Osteoblast (primary cell): ENCODE data around the gene CELF4. TPM values are rescaled to one million over a fixed set of nuclear protein-coding genes. Genes with fewer than 3 reads are reported as not detected.

ENCODE experiments used
- DNase-seq: peaks from one replicate; pipeline ENCODE4 v3.0.0; 2011; ENCODE audit warnings: low spot score, mixed read lengths; ENCODE audit not compliant: insufficient read length; ENCODE audit errors: missing footprints
- H2AFZ ChIP-seq: 2 replicates; pipeline ENCODE4 v1.6.0; 2011; ENCODE audit warnings: mild to moderate bottlenecking, low read length
- H3K27ac ChIP-seq: 2 replicates; pipeline ENCODE4 v1.5.1; 2011; ENCODE audit warnings: mild to moderate bottlenecking, low read depth, low read length, moderate library complexity
- H3K27me3 ChIP-seq: 2 replicates; pipeline ENCODE4 v1.6.0; 2012; ENCODE audit warnings: mild to moderate bottlenecking, control low read depth, inconsistent platforms, low read length, moderate library complexity; ENCODE audit not compliant: insufficient read depth
- H3K36me3 ChIP-seq: 2 replicates; pipeline ENCODE4 v1.5.1; 2011; ENCODE audit warnings: mild to moderate bottlenecking, low read length, control low read depth, moderate library complexity; ENCODE audit not compliant: insufficient read depth
- H3K4me1 ChIP-seq: 2 replicates; pipeline ENCODE4 v1.5.1; 2011; ENCODE audit warnings: mild to moderate bottlenecking, low read length, control low read depth, moderate library complexity; ENCODE audit not compliant: insufficient read depth
- H3K4me2 ChIP-seq: 2 replicates; pipeline ENCODE4 v1.6.0; 2011; ENCODE audit warnings: mild to moderate bottlenecking, low read length; ENCODE audit not compliant: insufficient read depth
- H3K4me3 ChIP-seq: fragments of 200-600 bp; sonication (generic); 3 replicates; pipeline ENCODE4 v1.5.1; 2012; ENCODE audit warnings: mild to moderate bottlenecking, low read length, inconsistent platforms; ENCODE audit not compliant: insufficient read depth
- H3K79me2 ChIP-seq: 2 replicates; pipeline ENCODE4 v1.6.0; 2012; ENCODE audit warnings: mild to moderate bottlenecking, low read length, control low read depth, inconsistent platforms; ENCODE audit not compliant: insufficient read depth
- H3K9me3 ChIP-seq: 2 replicates; pipeline ENCODE4 v1.5.1; 2011; ENCODE audit warnings: low read depth, low read length, control low read depth
- H4K20me1 ChIP-seq: 2 replicates; pipeline ENCODE4 v1.6.0; 2012; ENCODE audit warnings: mild to moderate bottlenecking, low read length, control low read depth; ENCODE audit not compliant: insufficient read depth
- total RNA-seq: library from RNA; depleted of rRNA; stranded (reverse); fragments of >200 nt; gene quantifications from 2 replicates; pipeline ENCODE4 v1.2.3, GENCODE V29; 2012
- TF ChIP-seq, protein P1 (sequence below): IDR thresholded peaks from 2 replicates; pipeline ENCODE4 v1.5.1; 2011; ENCODE audit warnings: mild to moderate bottlenecking, low read depth, low read length, moderate library complexity; ENCODE audit errors: extremely low read depth

The CELF4 gene
- total RNA-seq, 1 donor: not detected

DNA sequence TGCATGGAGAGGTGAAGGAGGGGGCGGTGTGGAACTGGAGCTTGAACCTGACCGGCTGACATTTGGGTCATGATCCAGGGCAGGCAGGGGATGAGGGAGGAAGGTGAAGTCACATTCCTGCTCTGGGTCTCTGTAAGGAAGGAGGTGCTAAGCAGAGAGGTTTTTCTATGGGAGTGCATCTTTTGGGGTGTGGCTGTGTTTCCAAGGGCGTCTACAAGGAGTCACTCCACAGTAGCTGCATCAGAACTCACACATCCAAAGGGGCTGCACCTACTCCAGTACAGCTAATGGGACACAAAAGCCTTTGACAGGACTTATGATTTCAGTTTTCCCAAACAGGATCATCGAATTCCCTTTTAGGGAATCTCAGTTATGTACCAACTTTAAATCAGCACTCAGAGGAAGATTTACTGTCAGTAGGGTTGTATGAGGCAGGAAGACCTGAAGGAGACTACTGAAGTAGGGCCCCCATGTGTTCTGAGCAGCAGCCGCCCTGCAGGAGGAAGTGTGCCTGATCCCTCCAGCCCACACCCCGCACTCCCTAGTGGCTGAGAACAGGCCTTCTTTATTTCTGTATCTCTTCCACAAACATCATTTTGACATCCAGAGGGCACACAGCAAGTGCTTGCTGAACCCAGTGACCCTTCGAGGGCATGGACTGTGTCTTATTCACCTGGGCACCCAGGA lies 137.2 kb downstream of the CELF4 start:
- Histone ChIP-seq H3K9me3 (no peaks in the 10 kb centered on the region), H3K36me3 (no peaks in the 10 kb centered on the region), H4K20me1 (no peaks in the 10 kb centered on the region), H3K27me3 (no peaks in the 10 kb centered on the region), H3K4me3 (no peak overlapping the region), H3K27ac (no peak overlapping the region), H2AFZ (no peak overlapping the region), H3K4me1 (no peaks in the 10 kb centered on the region), H3K79me2 (no peaks in the 10 kb centered on the region), H3K4me2 (no peak overlapping the region)
- DNase-seq: peak; percentile 17
- TF ChIP-seq, protein P1, sequence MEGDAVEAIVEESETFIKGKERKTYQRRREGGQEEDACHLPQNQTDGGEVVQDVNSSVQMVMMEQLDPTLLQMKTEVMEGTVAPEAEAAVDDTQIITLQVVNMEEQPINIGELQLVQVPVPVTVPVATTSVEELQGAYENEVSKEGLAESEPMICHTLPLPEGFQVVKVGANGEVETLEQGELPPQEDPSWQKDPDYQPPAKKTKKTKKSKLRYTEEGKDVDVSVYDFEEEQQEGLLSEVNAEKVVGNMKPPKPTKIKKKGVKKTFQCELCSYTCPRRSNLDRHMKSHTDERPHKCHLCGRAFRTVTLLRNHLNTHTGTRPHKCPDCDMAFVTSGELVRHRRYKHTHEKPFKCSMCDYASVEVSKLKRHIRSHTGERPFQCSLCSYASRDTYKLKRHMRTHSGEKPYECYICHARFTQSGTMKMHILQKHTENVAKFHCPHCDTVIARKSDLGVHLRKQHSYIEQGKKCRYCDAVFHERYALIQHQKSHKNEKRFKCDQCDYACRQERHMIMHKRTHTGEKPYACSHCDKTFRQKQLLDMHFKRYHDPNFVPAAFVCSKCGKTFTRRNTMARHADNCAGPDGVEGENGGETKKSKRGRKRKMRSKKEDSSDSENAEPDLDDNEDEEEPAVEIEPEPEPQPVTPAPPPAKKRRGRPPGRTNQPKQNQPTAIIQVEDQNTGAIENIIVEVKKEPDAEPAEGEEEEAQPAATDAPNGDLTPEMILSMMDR: no peak

DNA sequence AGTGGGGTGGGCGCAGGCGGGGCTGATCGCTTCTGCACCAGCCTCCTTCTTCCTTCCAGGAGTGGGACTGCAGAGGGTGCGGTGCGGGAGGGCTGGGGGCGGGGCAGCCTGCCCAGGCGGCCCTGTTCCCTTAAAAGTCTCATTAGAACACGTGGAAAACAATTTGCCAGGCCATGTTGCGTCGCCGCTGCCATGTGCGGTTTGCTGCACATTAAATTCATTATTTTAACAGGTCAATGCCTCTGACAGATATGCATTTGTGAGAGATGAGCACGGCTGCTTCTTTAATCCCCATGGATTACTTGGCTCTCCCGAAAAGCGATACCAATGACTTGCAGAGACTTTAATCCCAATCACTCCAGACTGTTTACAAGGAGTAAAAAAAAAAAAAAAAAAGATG lies 139.0 kb downstream of the CELF4 start:
- DNase-seq: peak; percentile 43
- TF ChIP-seq, protein P1: no peak
- Histone ChIP-seq H3K4me1 (no peaks in the 10 kb centered on the region), H4K20me1 (no peaks in the 10 kb centered on the region), H3K4me3 (no peak overlapping the region), H3K79me2 (no peaks in the 10 kb centered on the region), H3K27ac (no peak overlapping the region), H3K36me3 (no peaks in the 10 kb centered on the region), H2AFZ (no peak overlapping the region), H3K27me3 (no peaks in the 10 kb centered on the region), H3K4me2 (no peak overlapping the region), H3K9me3 (no peaks in the 10 kb centered on the region)

DNA sequence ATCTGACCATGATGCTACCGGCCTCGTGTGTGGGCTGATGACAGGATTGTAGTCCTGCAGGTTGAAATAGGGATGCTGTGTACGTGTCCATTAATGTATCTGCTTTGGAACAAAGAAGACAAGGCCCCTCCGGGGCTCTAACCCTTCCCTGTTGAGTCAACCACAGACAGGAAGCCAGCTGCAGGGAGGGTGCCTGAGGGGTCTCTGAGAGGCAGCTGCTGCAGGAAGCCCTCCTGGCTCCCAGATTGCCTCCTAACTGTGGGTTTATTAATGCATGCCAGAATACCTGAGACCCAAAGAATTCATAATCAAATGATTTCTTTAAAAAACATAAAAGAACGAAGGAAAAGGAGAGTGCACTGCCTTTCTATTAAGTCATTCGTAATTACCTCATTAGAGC lies 140.4 kb downstream of the CELF4 start:
- H3K4me3 ChIP-seq: no peak overlapping the region
- no peak overlapping the region for H3K4me2 ChIP-seq
- no peaks in the 10 kb centered on the region for H3K27me3 ChIP-seq
- no peak overlapping the region for H3K27ac ChIP-seq
- H3K36me3 ChIP-seq: no peaks in the 10 kb centered on the region
- no peaks in the 10 kb centered on the region for H3K4me1 ChIP-seq
- DNase-seq: peak; percentile 65
- H3K9me3 ChIP-seq: no peaks in the 10 kb centered on the region
- TF ChIP-seq, protein P1: no peak
- H3K79me2 ChIP-seq: no peaks in the 10 kb centered on the region
- H2AFZ ChIP-seq: no peak overlapping the region
- no peaks in the 10 kb centered on the region for H4K20me1 ChIP-seq

DNA sequence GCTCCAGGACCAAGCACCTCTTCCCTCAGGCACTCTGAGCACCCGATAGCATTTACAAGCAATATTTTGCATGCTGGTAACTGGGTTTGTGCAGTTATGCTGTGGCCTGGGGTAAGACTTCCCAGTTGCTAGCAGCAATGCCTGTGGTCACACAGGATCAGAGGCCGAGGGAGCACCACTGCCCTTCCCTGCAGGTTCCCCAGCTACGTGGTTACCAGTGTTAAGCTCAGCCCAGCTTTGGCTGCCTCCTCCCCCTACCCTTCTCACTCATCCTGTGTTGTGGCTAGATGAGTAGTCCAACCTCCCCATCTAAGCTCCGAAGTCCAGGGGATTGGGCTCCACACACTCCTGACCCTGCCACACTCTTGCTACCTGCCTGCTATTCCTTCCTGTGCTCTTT lies 141.1 kb downstream of the CELF4 start:
- Histone ChIP-seq H4K20me1 (no peaks in the 10 kb centered on the region), H3K79me2 (no peaks in the 10 kb centered on the region), H2AFZ (no peak overlapping the region), H3K9me3 (no peaks in the 10 kb centered on the region), H3K4me3 (no peak overlapping the region), H3K4me1 (no peaks in the 10 kb centered on the region), H3K27me3 (no peaks in the 10 kb centered on the region), H3K36me3 (no peaks in the 10 kb centered on the region), H3K4me2 (no peak overlapping the region), H3K27ac (no peak overlapping the region)
- TF ChIP-seq, protein P1: no peak
- DNase-seq: peak; percentile 51
